Measurements from ENCODE around the gene GPR42.

Gene GPR42

DNA sequence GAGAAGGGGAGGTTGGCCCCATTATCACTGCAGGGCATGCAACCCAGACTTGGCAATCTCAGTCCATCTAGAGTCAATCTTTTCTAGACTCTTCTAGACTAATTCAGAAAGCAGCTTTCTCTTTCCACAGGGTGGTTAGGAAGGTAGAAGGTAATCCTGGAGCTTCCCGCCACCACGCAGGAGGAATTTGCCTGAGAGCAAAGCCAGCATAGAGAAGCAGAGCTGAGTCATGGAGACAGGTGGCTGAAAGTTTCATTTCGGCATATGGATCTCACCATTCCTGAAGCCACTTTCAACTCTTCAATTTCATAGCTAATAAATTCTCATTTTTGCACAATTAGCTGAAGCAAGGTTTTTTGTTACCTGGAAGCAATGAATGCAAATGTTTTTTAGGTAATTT lies 48.2 kb downstream of the GPR42 start:
- Histone ChIP-seq H3K4me1 (ENCODE audit: control insufficient read depth in 1 of 2, insufficient read depth in 2 of 2, low read length in 2 of 2) (no peaks in the 10 kb centered on the region), H3K27me3 (ENCODE audit: low read depth, low read length) (no peaks in the 10 kb centered on the region), H3K4me3 (ENCODE audit: low read depth in 1 of 2, low read length in 2 of 2) (no peak overlapping the region), H3K36me3 (ENCODE audit: control insufficient read depth in 1 of 2, insufficient read depth in 2 of 2, low read length in 2 of 2) (no peaks in the 10 kb centered on the region), H3K9me3 (ENCODE audit: control insufficient read depth in 1 of 2, low read length in 2 of 2) (no peaks in the 10 kb centered on the region), H3K27ac (ENCODE audit: low read length) (no peak overlapping the region)

DNA sequence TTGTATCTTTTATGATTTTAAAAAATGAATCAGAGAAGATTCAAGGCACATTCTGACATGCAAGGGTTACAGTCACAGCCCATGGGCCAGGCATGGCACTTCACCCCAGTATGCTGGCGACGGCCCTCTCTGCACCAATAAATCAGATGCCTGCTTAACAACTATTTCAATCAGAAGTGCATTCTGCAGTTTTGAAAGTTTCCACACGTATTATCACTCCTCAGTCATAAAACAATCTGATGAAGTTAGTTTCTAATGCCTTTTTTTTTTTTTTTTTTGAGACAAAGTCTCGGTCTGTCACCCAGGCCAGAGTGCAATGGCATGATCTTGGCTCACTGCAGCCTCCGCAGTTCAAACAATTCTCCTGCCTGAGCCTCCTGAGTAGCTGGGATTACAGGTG lies 48.9 kb downstream of the GPR42 start:
- Histone ChIP-seq H3K36me3 (ENCODE audit: control insufficient read depth in 1 of 2, insufficient read depth in 2 of 2, low read length in 2 of 2) (no peaks in the 10 kb centered on the region), H3K9me3 (ENCODE audit: control insufficient read depth in 1 of 2, low read length in 2 of 2) (no peaks in the 10 kb centered on the region), H3K27ac (ENCODE audit: low read length) (no peak overlapping the region), H3K27me3 (ENCODE audit: low read depth, low read length) (no peaks in the 10 kb centered on the region), H3K4me1 (ENCODE audit: control insufficient read depth in 1 of 2, insufficient read depth in 2 of 2, low read length in 2 of 2) (no peaks in the 10 kb centered on the region), H3K4me3 (ENCODE audit: low read depth in 1 of 2, low read length in 2 of 2) (no peak overlapping the region)

DNA sequence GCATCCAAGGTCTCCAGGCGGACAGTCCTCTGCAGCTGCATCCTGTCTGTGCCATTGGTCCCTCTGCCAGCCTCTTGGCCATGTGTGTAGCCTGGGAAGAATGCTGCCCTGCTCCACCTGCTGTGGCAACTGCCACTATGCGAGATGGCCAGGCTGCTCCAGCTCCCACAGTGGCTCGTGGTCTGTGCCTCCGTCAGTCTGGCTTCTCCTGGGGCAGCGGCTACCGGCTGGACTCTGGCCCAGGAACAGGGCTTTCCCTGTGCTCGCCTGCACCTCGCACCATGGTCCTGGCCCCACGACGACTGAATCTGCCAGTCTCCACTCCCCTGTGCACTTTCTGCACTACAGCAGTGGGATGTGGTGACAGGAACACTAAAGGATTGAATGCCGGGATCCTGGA lies 50.5 kb downstream of the GPR42 start:
- no peaks in the 10 kb centered on the region for H3K4me1 ChIP-seq (ENCODE audit: control insufficient read depth in 1 of 2, insufficient read depth in 2 of 2, low read length in 2 of 2)
- no peak overlapping the region for H3K4me3 ChIP-seq (ENCODE audit: low read depth in 1 of 2, low read length in 2 of 2)
- H3K36me3 ChIP-seq (ENCODE audit: control insufficient read depth in 1 of 2, insufficient read depth in 2 of 2, low read length in 2 of 2): no peaks in the 10 kb centered on the region
- H3K9me3 ChIP-seq (ENCODE audit: control insufficient read depth in 1 of 2, low read length in 2 of 2): no peaks in the 10 kb centered on the region
- no peak overlapping the region for H3K27ac ChIP-seq (ENCODE audit: low read length)
- no peaks in the 10 kb centered on the region for H3K27me3 ChIP-seq (ENCODE audit: low read depth, low read length)

Data from muscle layer of duodenum (tissue), 2 donors.